ENCODE data around the gene TIAM1. TPM values are rescaled to one million over a fixed set of nuclear protein-coding genes. Genes with fewer than 3 reads are reported as not detected.

The TIAM1 gene
- total and polyA plus RNA-seq, 4 donors, result 3.5 to 58.0 (median 11.8) TPM

DNA sequence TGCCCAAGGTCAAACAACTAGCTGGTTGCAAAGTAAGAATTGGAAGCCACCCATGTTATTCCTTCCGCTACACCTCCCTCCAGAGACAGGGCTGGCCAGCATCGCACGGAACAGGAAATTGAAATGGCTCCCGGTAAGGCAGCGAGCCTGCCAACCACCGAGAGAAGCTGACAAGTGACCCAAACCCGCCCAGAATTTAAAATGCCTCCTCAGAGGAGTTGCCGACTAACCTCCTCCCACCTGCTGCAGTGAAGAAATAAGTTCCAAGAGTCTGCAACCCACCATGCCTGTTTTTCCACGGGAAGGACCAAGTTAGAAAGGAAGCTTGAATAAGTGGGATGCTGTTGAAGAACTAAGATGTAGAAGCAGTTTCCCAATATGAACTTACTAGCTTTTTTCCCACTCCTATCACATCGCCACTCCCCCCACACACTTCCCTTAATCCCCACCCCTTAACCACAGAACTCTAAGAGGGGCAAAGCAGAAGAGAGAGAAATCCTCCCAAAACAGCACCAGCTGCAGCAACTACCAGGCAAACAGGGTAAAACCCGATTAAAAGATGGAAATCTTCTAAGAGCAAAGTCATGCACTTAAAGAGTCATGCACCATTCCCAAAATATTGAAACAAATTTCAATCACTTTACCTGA is 78.6 kb downstream of the TIAM1 start:
- Histone ChIP-seq H3K27ac (ENCODE audit: low read depth in 1 of 2, low read length in 1 of 2) (no peak overlapping the region), H3K4me1 (ENCODE audit: control insufficient read depth in 5 of 5, insufficient read depth in 5 of 5, low read length in 5 of 5) (peaks cover 0 to 19% (median 2%) of the 10 kb centered on the region in 5 donors), H3K27me3 (ENCODE audit: control insufficient read depth in 3 of 3, insufficient read depth in 3 of 3, low read length in 2 of 3) (no peaks in the 10 kb centered on the region), H3K4me3 (no peak overlapping the region), H3K36me3 (ENCODE audit: control insufficient read depth in 4 of 4, insufficient read depth in 4 of 4, low read length in 4 of 4) (peaks cover 0 to 11% (median 5%) of the 10 kb centered on the region in 4 donors), H3K9ac (ENCODE audit: insufficient read depth in 1 of 2, low read length in 2 of 2) (no peak overlapping the region), H3K9me3 (ENCODE audit: control insufficient read depth in 4 of 4, insufficient read depth in 3 of 4, low read length in 3 of 4) (no peaks in the 10 kb centered on the region)
- 18 to 38% methylated on average over 11 of the region's 11 CpGs for WGBS, 2 donors
- ATAC-seq (ENCODE audit: insufficient read depth, low FRiP score) (no peak), DNase-seq (no peak)
- TF ChIP-seq, protein P1, sequence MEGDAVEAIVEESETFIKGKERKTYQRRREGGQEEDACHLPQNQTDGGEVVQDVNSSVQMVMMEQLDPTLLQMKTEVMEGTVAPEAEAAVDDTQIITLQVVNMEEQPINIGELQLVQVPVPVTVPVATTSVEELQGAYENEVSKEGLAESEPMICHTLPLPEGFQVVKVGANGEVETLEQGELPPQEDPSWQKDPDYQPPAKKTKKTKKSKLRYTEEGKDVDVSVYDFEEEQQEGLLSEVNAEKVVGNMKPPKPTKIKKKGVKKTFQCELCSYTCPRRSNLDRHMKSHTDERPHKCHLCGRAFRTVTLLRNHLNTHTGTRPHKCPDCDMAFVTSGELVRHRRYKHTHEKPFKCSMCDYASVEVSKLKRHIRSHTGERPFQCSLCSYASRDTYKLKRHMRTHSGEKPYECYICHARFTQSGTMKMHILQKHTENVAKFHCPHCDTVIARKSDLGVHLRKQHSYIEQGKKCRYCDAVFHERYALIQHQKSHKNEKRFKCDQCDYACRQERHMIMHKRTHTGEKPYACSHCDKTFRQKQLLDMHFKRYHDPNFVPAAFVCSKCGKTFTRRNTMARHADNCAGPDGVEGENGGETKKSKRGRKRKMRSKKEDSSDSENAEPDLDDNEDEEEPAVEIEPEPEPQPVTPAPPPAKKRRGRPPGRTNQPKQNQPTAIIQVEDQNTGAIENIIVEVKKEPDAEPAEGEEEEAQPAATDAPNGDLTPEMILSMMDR (IDR thresholded peaks at IDR 0.05; ENCODE audit: control extremely low read depth, extremely low read depth), result no peak

DNA sequence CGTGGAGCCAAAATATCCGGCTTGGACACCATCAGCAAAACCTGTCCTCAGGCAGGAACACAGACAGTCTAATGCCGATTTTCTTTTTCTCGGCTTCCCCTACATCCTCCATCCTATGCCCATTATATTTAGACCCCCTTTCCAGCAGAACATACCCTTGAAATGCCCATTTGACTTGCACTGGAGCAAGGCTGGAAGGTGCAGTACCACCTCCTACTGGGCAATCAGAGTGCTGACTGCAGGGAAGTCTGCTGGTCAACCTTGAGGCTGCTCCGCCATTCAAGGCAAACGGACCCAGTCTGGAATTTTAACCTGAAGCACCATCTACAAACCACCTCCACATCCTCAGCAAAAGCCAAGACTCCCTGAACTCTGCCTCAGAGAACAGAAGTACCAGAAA is 79.5 kb downstream of the TIAM1 start:
- WGBS, 2 donors, result 93 to 94% methylated on average over 6 of the region's 6 CpGs
- Histone ChIP-seq H3K9me3 (ENCODE audit: control insufficient read depth in 4 of 4, insufficient read depth in 3 of 4, low read length in 3 of 4) (no peaks in the 10 kb centered on the region), H3K4me1 (ENCODE audit: control insufficient read depth in 5 of 5, insufficient read depth in 5 of 5, low read length in 5 of 5) (peaks cover 0 to 20% (median 2%) of the 10 kb centered on the region in 5 donors), H3K9ac (ENCODE audit: insufficient read depth in 1 of 2, low read length in 2 of 2) (no peak overlapping the region), H3K27me3 (ENCODE audit: control insufficient read depth in 3 of 3, insufficient read depth in 3 of 3, low read length in 2 of 3) (no peaks in the 10 kb centered on the region), H3K27ac (ENCODE audit: low read depth in 1 of 2, low read length in 1 of 2) (no peak overlapping the region), H3K4me3 (no peak overlapping the region), H3K36me3 (ENCODE audit: control insufficient read depth in 4 of 4, insufficient read depth in 4 of 4, low read length in 4 of 4) (peaks cover 0 to 11% (median 5%) of the 10 kb centered on the region in 4 donors)
- ATAC-seq (ENCODE audit: insufficient read depth, low FRiP score) (no peak), DNase-seq (no peak)
- TF ChIP-seq, protein P1 (IDR thresholded peaks at IDR 0.05; ENCODE audit: control extremely low read depth, extremely low read depth), result no peak

DNA sequence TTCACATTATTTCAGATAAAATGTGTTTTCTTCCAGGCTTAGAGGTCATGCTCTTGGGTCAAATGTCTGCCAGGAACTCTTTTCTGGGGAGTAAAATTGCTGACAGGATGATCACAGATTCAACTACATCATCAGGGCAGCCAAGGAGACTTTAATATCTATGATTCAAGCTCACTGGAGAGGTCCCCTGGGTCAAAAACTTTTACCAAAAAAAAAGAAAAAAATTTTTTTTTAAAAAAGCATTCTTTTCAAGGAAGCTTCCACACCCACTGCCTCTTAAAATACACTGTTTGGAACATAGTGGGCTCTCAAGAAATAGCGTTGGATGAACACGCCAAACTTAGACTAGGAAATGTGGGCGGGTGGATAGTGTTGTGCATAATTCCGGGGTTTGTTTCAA is 81.3 kb downstream of the TIAM1 start:
- ATAC-seq (ENCODE audit: insufficient read depth, low FRiP score), result no peak
- Histone ChIP-seq H3K9ac (ENCODE audit: insufficient read depth in 1 of 2, low read length in 2 of 2) (no peak overlapping the region), H3K4me3 (no peak overlapping the region), H3K9me3 (ENCODE audit: control insufficient read depth in 4 of 4, insufficient read depth in 3 of 4, low read length in 3 of 4) (no peaks in the 10 kb centered on the region), H3K27me3 (ENCODE audit: control insufficient read depth in 3 of 3, insufficient read depth in 3 of 3, low read length in 2 of 3) (no peaks in the 10 kb centered on the region), H3K27ac (ENCODE audit: low read depth in 1 of 2, low read length in 1 of 2) (no peak overlapping the region), H3K4me1 (ENCODE audit: control insufficient read depth in 5 of 5, insufficient read depth in 5 of 5, low read length in 5 of 5) (peaks cover 0 to 12% (median 2%) of the 10 kb centered on the region in 5 donors), H3K36me3 (ENCODE audit: control insufficient read depth in 4 of 4, insufficient read depth in 4 of 4, low read length in 4 of 4) (peaks cover 0 to 11% (median 5%) of the 10 kb centered on the region in 4 donors)
- DNase-seq, result no peak
- WGBS, 2 donors, result 89 to 98% methylated on average over 4 of the region's 4 CpGs
- TF ChIP-seq, protein P1 (IDR thresholded peaks at IDR 0.05; ENCODE audit: control extremely low read depth, extremely low read depth), result no peak

All from lung (tissue), 12 donors.